Activated naive CD4-positive, alpha-beta T cell treated with anti-CD3 and anti-CD28 coated beads, Interleukin-2, amount 50 U/mL, for 24 hours (primary cell): ENCODE measurements around the gene LHCGR.

Experiments used
- H3K27ac Mint-ChIP-seq: one replicate; pipeline ENCODE4 v1.8.0; 2021; ENCODE audit warnings: mild to moderate bottlenecking, mixed read lengths
- H3K27me3 Mint-ChIP-seq: one replicate; pipeline ENCODE4 v1.8.0; 2021; ENCODE audit warnings: mixed read lengths
- H3K36me3 Mint-ChIP-seq: one replicate; pipeline ENCODE4 v1.8.0; 2021; ENCODE audit warnings: mixed read lengths
- H3K4me1 Mint-ChIP-seq: one replicate; pipeline ENCODE4 v1.8.0; 2021; ENCODE audit warnings: mixed read lengths
- H3K4me3 Mint-ChIP-seq: one replicate; pipeline ENCODE4 v1.8.0; 2021; ENCODE audit warnings: mild to moderate bottlenecking, mixed read lengths
- H3K9me3 Mint-ChIP-seq: one replicate; pipeline ENCODE4 v1.8.0; 2021; ENCODE audit warnings: mixed read lengths

LHCGR gene

DNA sequence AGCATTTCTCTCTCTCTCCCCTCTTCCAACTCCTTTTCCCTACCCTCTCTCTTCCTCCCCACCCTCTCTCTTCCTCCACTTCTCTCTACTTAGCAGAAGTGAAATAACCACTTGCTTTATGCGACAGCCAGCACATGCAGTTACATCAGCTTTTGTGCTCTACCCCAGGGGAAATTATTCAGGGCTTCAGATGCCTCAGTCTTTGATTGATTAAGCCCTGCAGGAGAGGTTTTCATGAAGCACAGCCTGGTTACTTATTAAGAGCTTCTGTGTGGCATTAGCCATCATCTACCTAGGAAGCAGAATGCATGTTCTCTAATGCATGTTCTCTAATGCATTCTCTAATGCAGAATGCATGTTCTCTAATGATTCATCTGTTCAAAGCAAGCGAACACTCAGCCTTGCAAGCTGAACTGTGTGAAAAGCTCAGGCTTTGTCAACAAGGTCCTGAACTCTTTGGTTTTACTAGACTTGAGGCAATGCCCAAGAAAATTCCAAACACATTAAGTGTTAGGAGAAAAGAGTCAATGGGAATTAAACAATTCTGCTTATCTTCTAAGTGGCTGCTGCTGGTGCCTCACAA lies 56.1 kb downstream of the LHCGR start:
- no peaks in the 10 kb centered on the region for H3K36me3 Mint-ChIP-seq
- H3K27ac Mint-ChIP-seq, result no peak overlapping the region
- no peaks in the 10 kb centered on the region for H3K27me3 Mint-ChIP-seq
- no peaks in the 10 kb centered on the region for H3K4me1 Mint-ChIP-seq
- H3K9me3 Mint-ChIP-seq, result no peaks in the 10 kb centered on the region
- no peak overlapping the region for H3K4me3 Mint-ChIP-seq

DNA sequence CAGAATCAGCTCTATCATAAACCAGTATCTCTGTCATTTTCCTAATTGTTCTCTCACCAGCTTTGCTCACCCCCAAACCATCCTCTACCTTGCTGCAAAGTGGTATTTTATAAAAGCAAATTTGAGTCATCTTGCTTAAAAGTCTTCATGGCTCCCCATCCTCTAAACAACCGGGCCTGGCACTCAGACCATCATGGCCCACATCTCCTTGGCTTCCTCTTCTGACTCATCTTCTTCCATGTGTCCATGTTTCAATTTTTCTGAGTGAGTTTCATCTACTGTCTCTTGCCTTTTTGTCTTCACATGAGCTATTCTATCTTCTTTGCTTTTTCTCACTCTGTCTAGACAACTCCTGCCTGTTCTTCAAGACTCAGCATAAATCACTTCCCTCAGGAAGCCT lies 58.6 kb downstream of the LHCGR start:
- H3K36me3 Mint-ChIP-seq, result no peaks in the 10 kb centered on the region
- H3K27me3 Mint-ChIP-seq, result peaks cover 6% of the 10 kb centered on the region
- H3K4me1 Mint-ChIP-seq, result no peaks in the 10 kb centered on the region
- H3K4me3 Mint-ChIP-seq, result no peak overlapping the region
- no peak overlapping the region for H3K27ac Mint-ChIP-seq
- H3K9me3 Mint-ChIP-seq, result no peaks in the 10 kb centered on the region

DNA sequence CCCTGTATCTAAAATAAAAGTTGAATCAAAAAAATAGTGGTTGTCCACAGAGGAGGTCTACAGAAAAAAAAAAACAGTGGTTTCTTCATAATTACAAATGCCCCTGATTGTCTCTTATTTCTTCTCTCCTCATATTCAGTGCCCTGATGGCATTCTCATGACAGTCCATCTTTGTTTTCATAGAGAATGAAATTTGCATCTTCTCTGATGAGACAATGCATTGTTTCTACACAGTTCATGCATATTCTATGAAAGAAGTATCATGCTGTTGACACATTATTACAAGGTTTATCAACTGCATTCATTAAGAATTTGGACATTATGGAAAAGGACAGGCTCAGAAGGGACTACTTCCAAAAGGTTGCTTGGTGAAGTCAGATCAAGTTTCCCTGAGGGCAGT lies 59.5 kb downstream of the LHCGR start:
- Mint-ChIP-seq H3K27me3 (peaks cover 6% of the 10 kb centered on the region), H3K4me3 (no peak overlapping the region), H3K9me3 (no peaks in the 10 kb centered on the region), H3K36me3 (no peaks in the 10 kb centered on the region), H3K4me1 (no peaks in the 10 kb centered on the region), H3K27ac (no peak overlapping the region)

DNA sequence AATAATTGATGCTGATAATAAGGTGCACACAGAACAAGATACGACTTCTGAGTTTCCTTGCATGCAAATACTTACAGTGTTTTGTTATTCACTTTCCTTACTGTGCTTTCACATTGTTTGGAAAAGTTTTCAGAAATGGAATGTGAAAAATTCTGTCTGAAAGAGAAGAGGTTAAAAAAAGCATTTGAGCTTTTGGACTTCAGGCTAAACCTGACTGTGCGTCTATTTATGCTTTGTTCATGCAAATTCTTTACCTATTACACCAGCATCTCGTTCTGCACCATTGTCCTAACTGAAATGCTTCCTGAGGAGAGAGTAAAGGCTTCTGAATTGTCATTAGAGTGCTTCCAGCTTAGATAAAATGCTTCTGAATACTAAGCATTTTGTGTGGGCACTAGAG lies 61.4 kb downstream of the LHCGR start:
- Mint-ChIP-seq H3K4me3 (no peak overlapping the region), H3K27me3 (peaks cover 9% of the 10 kb centered on the region), H3K36me3 (no peaks in the 10 kb centered on the region), H3K27ac (no peak overlapping the region), H3K4me1 (no peaks in the 10 kb centered on the region), H3K9me3 (no peaks in the 10 kb centered on the region)

DNA sequence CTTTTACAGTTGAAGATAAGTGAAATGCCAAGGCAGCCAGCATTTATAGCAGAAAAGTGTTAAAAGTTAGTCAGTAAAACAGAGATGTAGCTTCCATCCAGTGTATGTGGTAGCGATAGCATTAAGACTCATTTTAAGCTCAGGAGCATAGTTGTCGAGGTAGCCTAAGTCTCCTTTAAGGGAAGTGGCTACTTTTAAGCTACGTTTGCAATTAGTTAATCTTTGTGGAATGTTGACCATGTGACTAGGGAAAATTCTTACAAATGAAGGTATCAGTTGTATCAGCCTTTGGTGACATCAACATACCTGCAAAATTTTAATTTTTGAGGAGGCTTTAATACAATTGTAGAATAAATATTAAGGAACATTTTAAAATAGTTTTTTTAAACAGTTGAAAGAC lies 61.9 kb downstream of the LHCGR start:
- H3K27me3 Mint-ChIP-seq, result peaks cover 9% of the 10 kb centered on the region
- H3K36me3 Mint-ChIP-seq, result no peaks in the 10 kb centered on the region
- H3K4me1 Mint-ChIP-seq, result no peaks in the 10 kb centered on the region
- H3K27ac Mint-ChIP-seq, result no peak overlapping the region
- no peaks in the 10 kb centered on the region for H3K9me3 Mint-ChIP-seq
- no peak overlapping the region for H3K4me3 Mint-ChIP-seq

DNA sequence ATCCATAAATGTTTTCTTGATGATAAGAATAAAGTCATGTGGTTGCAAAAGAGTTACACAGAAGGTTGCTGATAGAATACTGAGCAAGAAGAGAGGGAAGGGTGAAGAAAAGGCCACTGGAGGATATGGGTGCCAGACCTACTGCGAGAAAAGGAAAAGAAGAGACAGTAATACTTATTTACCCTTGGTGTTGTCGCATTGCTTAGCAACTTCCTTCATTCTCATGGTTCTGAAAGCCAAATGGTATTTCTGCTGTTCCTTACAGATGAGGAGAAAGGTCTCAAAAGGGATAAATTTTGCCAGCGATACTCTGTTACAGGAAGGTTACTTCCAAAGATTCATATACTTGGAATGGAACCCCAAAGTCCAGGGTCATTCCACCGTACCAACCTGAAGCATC lies 62.5 kb downstream of the LHCGR start:
- H3K4me1 Mint-ChIP-seq, result no peaks in the 10 kb centered on the region
- no peak overlapping the region for H3K27ac Mint-ChIP-seq
- peaks cover 9% of the 10 kb centered on the region for H3K27me3 Mint-ChIP-seq
- no peak overlapping the region for H3K4me3 Mint-ChIP-seq
- H3K9me3 Mint-ChIP-seq, result no peaks in the 10 kb centered on the region
- no peaks in the 10 kb centered on the region for H3K36me3 Mint-ChIP-seq

DNA sequence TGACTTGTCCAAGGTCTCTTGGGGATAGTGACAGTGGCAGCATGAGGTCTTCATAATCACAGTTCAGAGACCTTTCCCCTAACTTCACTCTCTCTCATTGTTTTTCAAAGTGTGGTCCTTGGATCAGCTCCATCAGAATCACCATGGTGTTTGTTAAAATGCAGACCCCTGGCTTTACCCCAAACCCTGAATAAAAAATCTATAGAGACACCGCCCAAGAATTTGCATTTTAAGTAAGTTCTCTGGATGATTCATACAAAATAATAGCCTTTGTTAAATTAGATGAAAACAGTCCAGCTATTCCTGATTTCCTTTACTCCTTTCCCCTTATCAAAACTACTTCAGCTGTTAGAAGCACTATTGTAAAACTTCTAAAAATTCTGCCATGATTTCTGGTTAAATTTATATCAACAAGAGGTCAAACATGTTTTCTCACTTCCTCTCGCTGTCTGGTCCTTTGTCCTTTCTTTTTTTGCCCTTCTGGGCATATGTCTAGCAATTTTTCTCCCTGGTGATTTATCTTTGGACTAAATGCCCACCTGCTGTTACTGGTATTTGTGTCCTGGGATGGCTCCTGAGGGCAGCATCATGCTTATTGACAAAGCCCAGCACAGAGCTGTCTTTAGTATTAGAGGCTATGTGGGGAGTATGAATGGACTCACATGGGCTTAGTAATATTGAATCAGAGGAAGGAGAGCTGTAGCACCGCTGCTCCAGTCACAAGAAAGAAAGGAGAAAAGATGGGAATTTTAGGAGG lies 63.4 kb downstream of the LHCGR start:
- H3K9me3 Mint-ChIP-seq, result no peaks in the 10 kb centered on the region
- no peaks in the 10 kb centered on the region for H3K4me1 Mint-ChIP-seq
- H3K36me3 Mint-ChIP-seq, result no peaks in the 10 kb centered on the region
- H3K4me3 Mint-ChIP-seq, result no peak overlapping the region
- no peak overlapping the region for H3K27ac Mint-ChIP-seq
- H3K27me3 Mint-ChIP-seq, result peaks cover 9% of the 10 kb centered on the region

DNA sequence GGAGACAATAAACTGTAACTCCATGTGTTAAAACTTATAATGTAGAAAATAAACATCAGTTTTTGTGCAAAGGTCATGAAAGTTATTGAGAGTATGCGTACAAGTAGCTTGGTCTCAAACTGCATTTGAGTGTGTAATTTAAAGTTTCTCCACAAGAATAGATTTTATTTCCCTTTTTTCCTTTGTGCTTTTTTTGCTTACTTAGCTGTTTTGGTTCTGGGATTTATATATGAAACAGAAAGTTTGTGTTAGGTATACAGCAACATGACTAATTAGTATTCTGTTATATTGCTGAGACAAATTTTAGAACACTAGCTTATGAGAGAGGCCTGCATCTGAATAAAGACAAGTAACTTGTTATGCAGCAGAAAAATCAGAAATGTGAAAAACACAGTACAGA lies 70.4 kb downstream of the LHCGR start:
- Mint-ChIP-seq H3K36me3 (no peaks in the 10 kb centered on the region), H3K9me3 (no peaks in the 10 kb centered on the region), H3K4me3 (no peak overlapping the region), H3K4me1 (no peaks in the 10 kb centered on the region), H3K27ac (no peak overlapping the region), H3K27me3 (peaks cover 19% of the 10 kb centered on the region)

DNA sequence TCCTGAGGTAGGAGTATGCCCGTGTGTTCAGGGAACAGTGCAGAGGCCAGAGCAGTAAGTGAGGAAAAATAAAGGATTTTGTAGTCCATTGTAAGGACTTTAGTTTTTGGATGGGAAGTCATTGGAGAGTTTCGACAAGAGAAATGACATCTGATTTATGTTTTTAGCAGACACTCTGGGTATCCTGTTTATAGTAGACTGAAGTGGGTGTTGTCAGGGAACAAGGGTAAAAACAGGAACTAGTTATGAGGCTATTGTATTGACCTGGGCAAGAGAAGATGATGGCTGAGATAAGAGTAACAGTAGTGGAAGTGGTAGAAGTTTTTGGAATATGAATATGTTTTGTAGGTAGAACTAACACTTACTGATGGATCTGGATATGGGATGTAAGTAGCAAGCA lies 78.1 kb downstream of the LHCGR start:
- no peaks in the 10 kb centered on the region for H3K36me3 Mint-ChIP-seq
- no peak overlapping the region for H3K27ac Mint-ChIP-seq
- no peaks in the 10 kb centered on the region for H3K4me1 Mint-ChIP-seq
- H3K27me3 Mint-ChIP-seq, result peaks cover 8% of the 10 kb centered on the region
- no peak overlapping the region for H3K4me3 Mint-ChIP-seq
- H3K9me3 Mint-ChIP-seq, result no peaks in the 10 kb centered on the region

DNA sequence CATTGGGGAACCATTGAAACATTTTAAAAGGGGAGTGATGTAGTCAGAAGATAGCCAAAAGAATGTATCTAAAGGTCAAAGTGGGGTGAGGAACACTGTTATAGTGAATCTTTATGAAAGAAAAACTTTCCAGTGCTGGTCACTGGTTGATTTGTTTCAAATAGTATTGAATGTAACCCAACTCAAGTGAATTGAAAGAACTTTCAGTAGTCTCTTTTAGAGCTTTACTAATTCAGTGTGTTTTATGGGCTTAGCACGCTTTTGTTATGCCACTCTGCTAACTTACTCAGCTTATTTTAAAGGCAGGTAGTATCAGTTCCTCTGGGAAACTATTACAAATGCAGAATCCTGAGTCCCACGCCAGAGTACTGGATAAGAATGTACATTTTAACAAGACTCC lies 80.6 kb downstream of the LHCGR start:
- no peaks in the 10 kb centered on the region for H3K4me1 Mint-ChIP-seq
- no peak overlapping the region for H3K27ac Mint-ChIP-seq
- H3K36me3 Mint-ChIP-seq, result no peaks in the 10 kb centered on the region
- H3K9me3 Mint-ChIP-seq, result no peaks in the 10 kb centered on the region
- H3K4me3 Mint-ChIP-seq, result no peak overlapping the region
- peaks cover 10% of the 10 kb centered on the region for H3K27me3 Mint-ChIP-seq

DNA sequence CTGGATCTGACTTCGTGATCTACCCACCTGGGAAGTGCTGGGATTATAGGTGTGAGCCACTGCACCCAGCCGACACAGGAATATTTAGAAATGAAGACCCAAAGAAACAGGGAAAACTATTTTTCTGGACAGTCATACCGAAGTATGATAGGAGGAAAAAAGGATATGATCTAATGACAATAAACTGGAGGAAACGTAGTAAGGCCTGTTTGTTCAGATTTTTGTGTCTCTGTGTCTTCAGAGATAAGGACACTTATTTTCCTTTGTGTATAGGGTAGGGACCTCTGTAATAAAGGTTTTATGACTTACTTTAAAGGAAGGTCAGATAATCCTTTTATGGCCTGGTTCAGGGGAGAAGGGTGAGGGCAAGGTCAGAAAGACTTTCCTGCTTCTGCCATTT lies 81.9 kb downstream of the LHCGR start:
- Mint-ChIP-seq H3K4me1 (no peaks in the 10 kb centered on the region), H3K9me3 (no peaks in the 10 kb centered on the region)

DNA sequence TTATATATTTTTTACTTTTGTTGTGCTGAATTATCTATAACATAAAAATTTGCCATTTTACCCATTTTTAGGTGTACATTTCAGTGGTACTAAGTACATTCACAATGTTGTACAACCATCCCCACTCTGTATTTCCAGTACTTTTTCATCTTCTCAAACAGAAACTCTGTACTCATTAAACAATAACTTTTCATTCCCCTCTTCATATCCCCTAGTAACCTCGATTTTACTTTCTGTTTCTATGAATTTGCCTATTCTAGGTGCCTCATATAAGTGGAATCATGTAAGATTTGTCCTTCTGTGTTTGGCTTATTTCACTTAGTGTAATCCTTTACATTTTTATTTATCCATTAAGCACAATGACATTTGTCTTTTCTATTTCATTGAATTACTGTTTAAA lies 86.5 kb downstream of the LHCGR start:
- H3K36me3 Mint-ChIP-seq, result no peaks in the 10 kb centered on the region
- H3K27ac Mint-ChIP-seq, result no peak overlapping the region

More for the DNA sequence above, 81.9 kb downstream of the LHCGR start:
- no peak overlapping the region for H3K27ac Mint-ChIP-seq
- no peak overlapping the region for H3K4me3 Mint-ChIP-seq
- H3K36me3 Mint-ChIP-seq, result no peaks in the 10 kb centered on the region
- H3K27me3 Mint-ChIP-seq, result peaks cover 9% of the 10 kb centered on the region

DNA sequence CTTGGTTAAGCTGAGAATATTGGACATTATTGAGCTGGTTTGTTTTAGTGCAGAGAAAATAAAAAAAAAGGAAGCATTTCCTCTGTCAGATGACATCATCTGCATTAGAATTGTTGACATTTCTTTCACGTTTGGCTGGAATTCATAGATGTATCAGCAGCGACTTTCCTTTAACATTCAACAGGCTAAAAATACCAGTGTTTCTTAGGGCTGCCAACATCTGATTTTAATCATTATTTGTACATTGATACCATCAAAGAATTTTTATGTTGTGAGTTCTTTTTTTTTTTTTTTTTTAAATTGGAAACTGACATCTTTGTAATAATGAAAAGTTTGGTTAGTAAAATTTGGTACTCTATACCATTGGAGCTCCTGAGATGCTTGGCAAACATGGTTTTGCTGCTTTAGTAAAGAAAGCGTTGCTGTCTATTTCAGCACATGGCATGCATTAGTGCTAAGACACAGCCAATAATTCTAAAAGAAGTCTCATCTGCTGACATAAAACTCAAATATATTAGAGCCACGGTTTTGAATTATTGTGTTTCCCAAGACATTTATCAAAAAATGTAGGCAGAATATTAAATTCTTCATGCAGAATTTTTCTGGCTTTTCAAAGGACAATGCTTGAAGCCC lies 104.2 kb downstream of the LHCGR start:
- Mint-ChIP-seq H3K27ac (no peak overlapping the region), H3K4me3 (no peak overlapping the region), H3K4me1 (no peaks in the 10 kb centered on the region), H3K9me3 (no peaks in the 10 kb centered on the region), H3K27me3 (peaks cover 3% of the 10 kb centered on the region), H3K36me3 (no peaks in the 10 kb centered on the region)

More for the DNA sequence above, 86.5 kb downstream of the LHCGR start:
- peaks cover 17% of the 10 kb centered on the region for H3K27me3 Mint-ChIP-seq
- H3K4me1 Mint-ChIP-seq, result no peaks in the 10 kb centered on the region
- no peak overlapping the region for H3K4me3 Mint-ChIP-seq
- no peaks in the 10 kb centered on the region for H3K9me3 Mint-ChIP-seq

DNA sequence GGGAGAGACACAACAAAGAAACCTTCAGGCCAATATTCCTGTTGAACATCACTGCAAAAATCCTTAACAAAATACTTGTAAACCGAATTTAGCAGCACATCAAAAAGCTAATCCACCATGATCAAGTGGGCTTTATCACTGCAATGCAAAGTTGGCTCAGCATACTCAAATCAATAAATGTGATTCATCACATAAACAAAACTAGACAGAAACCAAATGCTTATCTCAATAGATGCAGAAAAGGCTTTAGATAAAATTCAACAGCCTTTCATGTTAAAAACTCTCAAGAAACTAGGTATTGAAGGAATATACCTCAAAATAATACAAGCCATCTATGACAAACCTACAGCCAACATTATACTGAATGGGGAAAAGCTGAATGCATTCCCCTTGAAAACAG lies 117.3 kb downstream of the LHCGR start:
- Mint-ChIP-seq H3K27ac (no peak overlapping the region), H3K4me3 (no peak overlapping the region), H3K9me3 (peaks cover 9% of the 10 kb centered on the region), H3K36me3 (no peaks in the 10 kb centered on the region), H3K4me1 (no peaks in the 10 kb centered on the region), H3K27me3 (peaks cover 13% of the 10 kb centered on the region)
